Stimulated activated CD4-positive, alpha-beta T cell treated with anti-CD3 and anti-CD28 coated beads, Interleukin-12 subunit alpha, Interleukin-12 subunit beta, amount 100 ng/mL, for 4 hours (primary cell): ENCODE data around the gene SETMAR.
A peak's percentile ranks its signal among the peaks of the same experiment; 100 is the strongest.
"Not testable (repeated sequence)": the region's sequence is repeated elsewhere in the genome, so short reads cannot be mapped to it uniquely, and the experiment has no call there.

Experiments used
- DNase-seq: peaks from one replicate; pipeline ENCODE4 v3.0.0-alpha.2; 2020

SETMAR gene

DNA sequence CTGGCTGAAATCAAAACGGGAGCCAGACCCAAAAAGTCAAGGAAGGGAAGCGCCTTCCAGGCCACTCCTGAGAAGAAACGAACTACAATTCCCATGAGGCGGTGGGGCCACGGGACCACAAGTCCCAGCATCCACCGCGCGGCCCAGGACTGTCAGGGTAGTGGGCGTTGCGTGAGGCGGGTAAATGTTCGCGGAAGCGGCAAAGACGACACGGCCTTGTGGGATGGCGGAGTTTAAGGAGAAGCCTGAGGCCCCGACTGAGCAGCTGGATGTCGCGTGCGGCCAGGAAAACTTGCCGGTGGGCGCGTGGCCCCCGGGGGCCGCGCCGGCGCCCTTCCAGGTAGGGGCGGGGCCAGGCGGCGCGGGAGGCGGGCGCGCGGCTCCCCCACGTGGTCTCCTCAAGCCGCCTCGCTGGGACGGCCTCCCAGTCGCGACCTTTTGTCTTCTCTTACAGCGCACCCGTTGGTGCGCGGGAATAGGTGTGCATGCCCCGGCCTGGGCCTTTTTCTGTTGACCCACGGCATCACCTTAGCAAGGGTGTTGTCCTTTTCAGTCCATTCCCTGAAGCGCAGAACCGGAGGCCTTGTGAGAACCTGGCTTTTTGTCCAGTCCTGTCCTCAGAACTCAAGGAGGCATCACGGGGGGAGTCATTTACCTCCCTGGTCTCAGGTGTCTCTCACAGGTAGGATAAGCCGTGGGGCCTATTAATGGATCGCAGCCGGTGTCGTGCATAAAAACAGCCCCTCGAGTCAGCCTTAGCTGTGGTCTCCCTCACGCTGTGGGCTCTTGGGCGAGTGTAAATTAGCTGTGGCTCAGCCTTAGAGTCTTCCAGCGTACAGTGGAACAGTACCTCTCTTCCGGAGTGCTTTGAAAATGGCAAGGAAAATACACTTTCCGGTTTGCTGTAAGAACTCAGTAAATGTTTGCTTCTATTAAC lies at the start of gene SETMAR:
SETMAR (plus strand) TSS at position 183 of the 937 bp plus-strand sequence; CDS start at position 185, 2 bp downstream.
- peak; percentile 82 for DNase-seq

GRCh38 chr3:4261406-4261805 lies 41.8 kb upstream of the SETMAR start:
- no peak for DNase-seq

DNA sequence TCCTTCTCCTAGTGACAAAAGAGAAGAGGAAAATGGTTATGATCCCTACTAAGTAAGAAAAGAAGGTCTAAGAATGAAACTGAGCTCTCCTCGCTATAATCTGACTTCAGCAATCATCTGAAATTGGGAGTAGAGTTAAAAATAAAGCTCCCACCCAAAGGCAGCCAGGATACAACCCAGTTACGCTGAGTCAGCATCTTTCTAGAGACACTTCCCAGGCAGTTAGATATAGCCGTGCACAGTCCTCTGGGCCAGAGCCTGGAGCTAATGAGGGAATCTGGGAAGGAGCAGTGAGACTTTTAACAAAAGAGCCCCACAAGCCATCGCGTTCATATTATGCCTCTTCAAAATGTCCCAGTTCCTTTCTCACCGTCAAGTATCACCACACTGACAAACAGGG lies 39.1 kb upstream of the SETMAR start:
- DNase-seq: no peak

DNA sequence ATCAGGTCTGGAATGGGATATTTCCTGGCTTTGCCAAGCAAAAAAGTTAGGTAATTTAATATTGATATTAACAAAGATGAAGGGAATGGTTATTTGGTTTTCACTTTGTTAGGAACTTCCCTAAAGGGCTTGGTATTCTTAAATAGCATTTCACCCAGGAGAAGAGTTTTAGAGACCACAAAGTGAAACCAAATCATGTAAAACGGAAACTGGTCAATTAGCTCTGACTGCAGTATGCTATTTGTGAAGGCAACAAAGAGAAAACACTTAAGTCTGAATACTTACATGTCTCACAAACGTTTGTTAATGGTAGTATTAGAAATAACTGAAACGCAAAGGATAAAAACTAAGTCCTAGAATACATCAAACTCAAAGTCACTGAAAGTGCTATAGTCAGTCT lies 32.4 kb upstream of the SETMAR start:
- no peak for DNase-seq

GRCh38 chr3:4271834-4272233 lies 31.3 kb upstream of the SETMAR start:
- no peak for DNase-seq

DNA sequence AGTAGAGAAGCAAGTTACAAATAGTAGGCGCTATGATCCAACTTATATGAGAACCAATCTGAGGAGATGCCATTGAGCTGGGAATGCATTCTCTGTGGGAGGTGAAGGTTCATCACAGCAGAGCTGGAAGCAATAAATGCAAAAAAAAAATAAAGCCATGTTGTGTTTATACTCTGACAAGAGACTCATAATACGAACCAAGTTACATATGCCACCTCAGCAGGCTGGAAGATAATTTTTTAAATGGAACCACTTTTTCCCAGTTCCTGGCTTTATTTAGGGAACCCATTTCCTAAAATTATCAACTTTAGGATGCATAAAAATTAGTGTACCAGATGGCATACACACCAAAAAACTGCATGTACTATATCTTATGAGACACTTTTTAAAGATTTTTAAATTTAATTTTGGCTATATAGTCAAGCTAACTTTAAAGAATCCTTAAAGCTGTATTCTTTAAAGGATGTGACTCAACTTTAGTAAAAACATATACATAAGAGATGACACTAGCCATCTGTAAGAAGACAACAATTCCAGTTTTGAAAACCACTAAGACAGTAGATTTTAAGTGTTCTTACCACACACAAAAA lies 23.6 kb upstream of the SETMAR start:
- DNase-seq: no peak

DNA sequence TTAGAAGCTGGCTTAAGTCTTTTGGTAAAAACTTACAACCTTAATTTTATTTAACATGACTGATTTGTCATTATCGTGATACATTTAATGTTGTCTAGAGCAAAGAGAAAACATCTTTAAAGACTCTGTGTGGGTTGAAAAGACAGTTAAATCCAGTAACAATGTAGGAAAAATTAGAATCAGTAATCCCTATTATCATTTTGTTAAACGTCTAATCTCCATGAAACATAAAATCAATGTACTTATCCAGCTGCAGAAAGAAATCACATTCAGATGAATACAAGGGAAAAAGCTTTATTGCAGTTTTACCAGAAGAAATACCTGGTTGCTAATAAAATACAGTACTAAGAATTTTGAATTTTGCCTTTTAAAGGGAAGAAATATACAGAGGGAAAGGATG lies 21.2 kb upstream of the SETMAR start:
- no peak for DNase-seq

DNA sequence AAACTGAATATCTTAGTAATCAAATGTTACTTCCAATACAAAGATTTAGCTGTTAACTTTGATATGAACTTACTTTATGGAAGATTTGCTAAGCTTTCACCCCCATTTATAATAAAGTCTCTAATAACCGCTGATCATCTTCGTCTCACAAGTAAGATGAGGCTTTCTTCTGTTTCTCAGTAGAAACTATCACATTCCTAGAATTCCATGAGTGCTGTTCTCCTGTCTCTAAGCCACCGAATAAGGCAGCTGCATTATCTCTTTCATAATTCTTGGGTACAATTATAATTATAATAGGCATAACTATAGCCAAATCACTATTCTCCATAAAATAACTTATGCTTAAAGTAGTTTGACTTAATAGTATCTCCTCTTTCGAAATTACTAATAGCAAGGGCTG lies 18.3 kb upstream of the SETMAR start:
- no peak for DNase-seq

DNA sequence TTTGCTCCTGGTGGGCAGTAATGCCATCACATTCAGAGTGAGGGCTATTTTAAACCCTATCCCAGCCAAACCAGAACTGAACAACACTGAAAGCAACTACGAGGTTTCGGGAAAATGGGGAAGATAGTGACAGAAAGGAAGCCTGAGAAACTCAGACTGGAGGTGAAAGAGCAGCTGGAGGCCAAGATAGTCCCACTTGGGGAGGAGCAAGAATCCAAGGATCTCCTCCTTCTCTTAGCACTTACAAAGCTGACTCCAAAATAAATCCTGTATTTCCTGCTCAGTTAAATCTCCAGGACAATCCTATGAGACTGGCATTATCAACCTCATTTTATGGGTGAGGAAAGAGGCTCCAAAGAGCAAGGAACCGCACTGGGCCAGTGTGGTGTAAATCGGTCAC lies 14.1 kb upstream of the SETMAR start:
- DNase-seq: no peak

DNA sequence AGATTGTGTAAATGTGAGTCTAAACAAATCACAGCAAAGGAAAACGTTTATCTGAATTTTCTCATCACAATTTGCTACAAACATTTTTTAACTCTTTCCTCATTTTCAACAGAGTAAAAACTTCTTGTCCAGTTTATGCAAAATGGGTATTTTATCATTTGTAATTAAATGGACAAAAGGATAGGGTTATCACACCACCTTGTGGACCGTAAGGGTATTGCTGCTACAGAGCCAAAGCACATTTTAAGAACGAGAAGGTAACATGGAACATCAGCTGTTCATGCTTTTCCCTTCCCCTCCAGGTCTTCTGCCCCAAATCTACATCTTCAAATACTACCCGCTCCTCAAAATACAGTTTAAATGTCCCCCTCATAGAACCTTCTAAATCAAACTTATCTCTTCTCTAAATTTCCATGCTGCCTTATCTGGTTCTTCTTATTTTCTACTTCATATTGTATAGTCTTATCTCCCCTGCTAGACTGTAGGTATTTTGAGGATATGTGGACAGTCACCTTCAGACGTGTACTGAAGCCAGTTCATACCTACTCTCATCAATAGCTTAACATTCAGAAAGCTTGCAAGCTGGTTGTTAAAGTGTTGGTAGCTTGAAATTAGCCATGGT lies 12.8 kb upstream of the SETMAR start:
- DNase-seq: no peak

DNA sequence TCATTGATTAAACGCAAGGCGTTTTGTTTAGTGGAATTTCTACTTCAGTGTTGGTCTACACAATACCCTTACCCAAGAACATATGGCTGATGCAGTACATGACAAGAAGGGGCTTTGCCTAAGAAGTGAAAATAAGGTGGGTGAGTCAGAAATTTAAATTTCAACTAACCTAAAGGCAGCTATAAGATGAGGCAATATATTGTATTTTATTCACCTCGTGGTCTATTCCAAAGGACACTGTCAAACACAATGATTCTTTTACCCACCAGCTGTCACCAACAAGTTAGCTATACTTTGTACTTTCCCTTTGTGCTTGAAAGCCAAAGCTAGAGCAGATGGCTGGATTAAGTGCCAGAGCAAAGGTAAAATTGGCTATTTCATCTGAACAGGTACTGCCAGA lies 10.9 kb upstream of the SETMAR start:
- no peak for DNase-seq

DNA sequence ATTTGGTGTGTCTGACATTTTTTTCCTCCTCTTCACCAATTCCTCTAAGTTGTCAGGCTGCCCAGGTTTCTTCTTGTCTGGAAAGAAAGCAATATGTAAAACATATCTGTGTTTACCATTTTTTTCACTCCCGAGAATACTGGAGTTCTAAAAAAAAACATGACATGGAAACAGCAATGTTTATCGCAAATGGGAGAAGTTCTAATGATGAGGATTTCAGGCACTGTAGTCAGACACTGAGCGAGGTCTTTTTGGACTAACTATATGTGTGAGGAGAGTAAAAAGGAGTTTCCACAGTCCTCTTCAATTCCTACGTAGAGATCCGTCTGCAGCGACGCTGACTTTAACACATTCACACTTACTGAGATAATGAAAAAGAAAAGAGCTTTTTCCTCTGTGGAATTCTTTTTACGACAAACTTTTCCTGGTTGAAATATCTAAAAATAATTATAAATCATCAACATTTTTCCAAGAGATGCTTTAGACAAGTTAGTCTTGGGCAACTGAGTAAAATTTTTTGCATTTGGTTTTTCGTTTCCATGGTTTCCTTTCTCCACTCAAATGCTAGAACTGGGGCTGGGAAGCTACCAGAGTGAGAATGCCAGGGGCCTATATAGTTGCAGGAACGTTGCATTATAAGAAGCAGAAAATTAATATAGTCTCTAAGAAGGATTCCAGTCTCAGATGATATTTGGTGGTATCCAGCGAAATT lies 8.4 kb upstream of the SETMAR start:
- no peak for DNase-seq

- DNase-seq: not testable (repeated sequence)
Measured at GRCh38 chr3:4296454-4296853, 6.7 kb upstream of the SETMAR start.

DNA sequence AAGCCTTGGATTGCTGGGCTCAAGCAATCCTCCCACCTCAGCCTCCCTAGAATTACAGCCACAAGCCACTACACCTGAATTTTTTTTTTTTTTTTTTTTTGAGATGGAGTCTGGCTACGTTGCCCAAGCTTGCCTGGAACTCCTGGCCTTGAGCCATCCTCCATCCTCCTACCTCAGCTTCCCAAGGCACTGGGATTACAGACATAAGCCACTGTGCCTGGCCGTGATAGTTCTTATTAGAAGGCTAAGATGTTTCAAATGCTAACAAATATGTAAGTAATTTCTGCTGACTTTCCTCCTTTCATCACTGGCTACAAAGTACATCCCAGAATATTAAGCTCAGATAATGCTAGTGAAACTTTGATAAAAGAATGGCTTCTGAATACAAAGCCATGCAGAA lies 5.7 kb upstream of the SETMAR start:
- no peak for DNase-seq

- no peak for DNase-seq
Measured at GRCh38 chr3:4302747-4303146, 422 bp upstream of the SETMAR start.

DNA sequence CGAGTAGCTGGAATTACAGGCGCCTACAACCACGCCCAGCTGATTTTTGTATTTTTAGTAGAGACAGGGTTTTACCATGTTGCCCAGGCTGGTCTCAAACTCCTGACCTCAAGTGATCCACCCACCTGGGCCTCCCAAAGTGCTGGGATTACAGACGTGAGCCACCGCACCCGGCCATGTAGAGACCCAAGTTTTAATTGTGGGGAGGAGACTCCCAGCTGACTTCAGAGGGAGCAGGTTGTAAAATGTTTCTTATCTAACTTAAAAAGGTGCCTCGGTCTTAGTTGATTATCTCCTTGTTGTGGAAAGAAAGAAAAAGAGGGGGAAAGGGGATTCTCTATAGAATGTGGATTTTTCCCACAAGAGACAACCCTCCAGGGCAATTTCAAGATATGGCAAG lies 2.0 kb downstream of the SETMAR start:
- DNase-seq: not testable (repeated sequence)

GRCh38 chr3:4306091-4306490 lies 2.9 kb downstream of the SETMAR start:
- no peak for DNase-seq

- no peak for DNase-seq
Measured at GRCh38 chr3:4306860-4307259, 3.7 kb downstream of the SETMAR start.

- no peak for DNase-seq
Measured at GRCh38 chr3:4309491-4310128, 6.4 kb downstream of the SETMAR start.

- DNase-seq: no peak
Measured at GRCh38 chr3:4310971-4311370, 7.8 kb downstream of the SETMAR start.

- no peak for DNase-seq
Measured at GRCh38 chr3:4311496-4311895, 8.3 kb downstream of the SETMAR start.

GRCh38 chr3:4313606-4314293 lies 10.6 kb downstream of the SETMAR start:
- no peak for DNase-seq
